Spinal cord (tissue), 10 donors: Measurements from ENCODE around the gene KIF1B. TPM values are rescaled to one million over a fixed set of nuclear protein-coding genes. Genes with fewer than 3 reads are reported as not detected.

Source experiments
- DNase-seq, 6 donors: peaks; one replicate each; pipeline versions ENCODE4 v3.0.0 to v3.0.0-alpha.2; 2013 to 2015; ENCODE audit warnings: low spot score in 6 of 6, low read depth in 4 of 6
- H3K27ac ChIP-seq: one replicate; pipeline ENCODE4 v1.5.1; 2013; ENCODE audit warnings: low read depth, low read length, control low read depth
- H3K27me3 ChIP-seq: one replicate; pipeline ENCODE4 v1.6.1; 2013; ENCODE audit warnings: low read length; ENCODE audit not compliant: control insufficient read depth, insufficient read depth
- H3K36me3 ChIP-seq: one replicate; pipeline ENCODE4 v1.6.1; 2013; ENCODE audit warnings: low read length; ENCODE audit not compliant: control insufficient read depth, insufficient read depth
- H3K4me1 ChIP-seq: one replicate; pipeline ENCODE4 v1.6.1; 2013; ENCODE audit warnings: low read length; ENCODE audit not compliant: control insufficient read depth, insufficient read depth
- H3K4me3 ChIP-seq: one replicate; pipeline ENCODE4 v1.5.1; 2013; ENCODE audit warnings: low read depth, low read length, control low read depth
- H3K9me3 ChIP-seq: one replicate; pipeline ENCODE4 v1.6.1; 2013; ENCODE audit warnings: low read length; ENCODE audit not compliant: control insufficient read depth, insufficient read depth
- WGBS: methylation state at CpG from one replicate; pipeline ENCODE4 v1.1.5; 2013; ENCODE audit warnings: missing lambda C conversion rate; ENCODE audit not compliant: insufficient coverage; 5-methylcytosine and 5-hydroxymethylcytosine counted together
- polyA plus RNA-seq, 2 donors: library from polyadenylated mRNA; unstranded; fragments of 120-200 nt; gene quantifications; one replicate each; pipeline ENCODE4 v1.2.1, GENCODE V29; 2013; ENCODE audit not compliant: insufficient read length in 2 of 2
- total RNA-seq, 2 donors: library from RNA; depleted of rRNA in 1 of 2; stranded (reverse); fragments of 120-200 nt in 1 of 2; fragments of >200 nt in 1 of 2; gene quantifications; one replicate each; pipeline versions ENCODE4 v1.2.3 to v1.2.4, GENCODE V29; 2013 to 2014
- donor health status: healthy.

The KIF1B gene
- total and polyA plus RNA-seq, 4 donors: 102 to 220 (median 195) TPM

DNA sequence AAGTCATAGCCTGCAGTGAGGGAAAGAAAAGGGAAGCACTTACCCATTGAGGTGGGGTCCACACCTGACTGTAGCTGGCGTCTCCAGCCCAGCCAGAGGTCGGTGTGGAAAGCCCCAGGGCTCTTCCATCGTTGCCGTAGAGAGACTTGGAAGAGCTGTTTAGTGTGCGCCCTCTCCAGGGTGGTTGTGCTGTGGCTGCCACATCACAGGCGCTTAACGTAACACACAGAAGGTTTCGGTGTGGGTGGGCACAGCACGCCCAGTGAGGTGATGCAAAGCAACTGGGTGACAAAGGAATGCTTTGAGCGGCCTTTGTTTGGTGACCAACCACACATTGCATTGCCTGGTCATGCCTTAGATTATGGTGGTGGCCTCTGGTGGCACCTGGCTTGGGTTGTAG lies 36.8 kb upstream of the KIF1B start:
- H3K27me3 ChIP-seq: no peaks in the 10 kb centered on the region
- WGBS: 96% methylated on average over 10 of the region's 10 CpGs
- H3K4me3 ChIP-seq: no peak overlapping the region
- H3K27ac ChIP-seq: no peak overlapping the region
- peaks cover 11% of the 10 kb centered on the region for H3K4me1 ChIP-seq
- peaks cover 28% of the 10 kb centered on the region for H3K36me3 ChIP-seq
- no peak for DNase-seq
- peaks cover 2% of the 10 kb centered on the region for H3K9me3 ChIP-seq

DNA sequence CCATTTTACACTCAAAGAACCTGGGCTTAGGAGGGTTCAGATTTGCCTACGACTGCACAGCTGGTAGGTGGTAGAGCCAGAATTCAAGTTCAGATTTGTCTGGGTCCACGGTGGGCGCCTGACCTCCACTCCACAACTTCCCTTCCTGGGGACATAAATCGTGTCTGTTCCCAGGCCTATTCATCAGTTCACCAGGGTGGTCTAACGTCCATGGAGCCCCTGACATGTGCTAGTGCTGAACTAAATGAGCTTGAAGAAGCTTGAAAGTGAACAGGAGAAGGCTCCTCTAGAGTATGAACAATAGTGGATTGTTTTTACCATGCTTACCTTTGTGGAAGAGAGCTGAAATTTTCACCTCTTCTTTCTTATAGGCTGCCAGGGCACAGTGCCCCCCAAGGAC lies 32.5 kb upstream of the KIF1B start:
- peaks cover 22% of the 10 kb centered on the region for H3K4me1 ChIP-seq
- 27% methylated on average over 4 of the region's 5 CpGs for whole genome bisulfite sequencing
- H3K9me3 ChIP-seq: peaks cover 2% of the 10 kb centered on the region
- H3K4me3 ChIP-seq: no peak overlapping the region
- H3K36me3 ChIP-seq: peaks cover 15% of the 10 kb centered on the region
- H3K27ac ChIP-seq: no peak overlapping the region
- H3K27me3 ChIP-seq: no peaks in the 10 kb centered on the region
- peak in 1 of 6 donors; percentile 51 for DNase-seq

DNA sequence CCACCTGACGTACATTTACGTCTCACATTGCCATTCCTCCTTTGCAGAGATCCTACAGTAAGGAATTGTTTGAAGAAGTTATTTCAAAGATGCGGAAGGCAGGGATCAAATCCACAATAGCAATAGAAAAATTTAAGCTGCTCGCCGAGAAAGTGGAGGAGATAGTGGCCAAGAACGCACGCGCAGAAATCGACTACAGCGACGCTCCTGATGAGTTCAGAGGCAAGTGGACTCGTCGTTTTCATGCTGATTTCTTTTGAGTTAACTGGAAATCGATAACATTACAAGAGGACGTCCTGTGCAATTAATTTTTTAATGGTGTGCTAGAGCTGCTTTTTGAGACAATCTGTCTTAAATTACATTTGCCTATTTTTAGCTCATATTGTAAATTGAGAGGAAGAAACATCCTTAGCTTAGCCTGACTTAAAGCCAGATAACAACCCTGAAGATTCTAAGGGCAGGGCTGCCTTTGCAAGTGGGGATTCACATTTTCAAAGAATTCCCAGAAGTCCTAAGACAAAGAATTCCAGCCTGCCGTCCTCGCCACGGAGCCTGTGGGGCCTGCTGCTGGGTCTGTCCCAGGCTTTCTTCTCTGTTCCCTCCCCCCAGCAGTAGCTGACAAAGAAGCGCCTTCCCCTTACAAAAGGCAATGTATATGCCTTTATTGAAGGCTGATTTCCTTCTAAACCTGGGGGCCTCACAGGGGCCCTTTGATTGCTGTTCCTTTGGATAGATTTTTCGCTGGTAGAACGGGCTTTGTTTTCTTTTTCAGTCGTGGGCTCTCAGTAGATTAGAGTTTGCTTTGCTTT lies 31.6 kb upstream of the KIF1B start:
- Histone ChIP-seq H3K27me3 (no peaks in the 10 kb centered on the region), H3K27ac (peak overlapping the region; percentile 93), H3K36me3 (peaks cover 10% of the 10 kb centered on the region), H3K9me3 (peaks cover 2% of the 10 kb centered on the region), H3K4me1 (peaks cover 22% of the 10 kb centered on the region), H3K4me3 (no peak overlapping the region)
- peak in 2 of 6 donors; percentile 79 to 88 for DNase-seq
- 23% methylated on average over 15 of the region's 22 CpGs for WGBS

DNA sequence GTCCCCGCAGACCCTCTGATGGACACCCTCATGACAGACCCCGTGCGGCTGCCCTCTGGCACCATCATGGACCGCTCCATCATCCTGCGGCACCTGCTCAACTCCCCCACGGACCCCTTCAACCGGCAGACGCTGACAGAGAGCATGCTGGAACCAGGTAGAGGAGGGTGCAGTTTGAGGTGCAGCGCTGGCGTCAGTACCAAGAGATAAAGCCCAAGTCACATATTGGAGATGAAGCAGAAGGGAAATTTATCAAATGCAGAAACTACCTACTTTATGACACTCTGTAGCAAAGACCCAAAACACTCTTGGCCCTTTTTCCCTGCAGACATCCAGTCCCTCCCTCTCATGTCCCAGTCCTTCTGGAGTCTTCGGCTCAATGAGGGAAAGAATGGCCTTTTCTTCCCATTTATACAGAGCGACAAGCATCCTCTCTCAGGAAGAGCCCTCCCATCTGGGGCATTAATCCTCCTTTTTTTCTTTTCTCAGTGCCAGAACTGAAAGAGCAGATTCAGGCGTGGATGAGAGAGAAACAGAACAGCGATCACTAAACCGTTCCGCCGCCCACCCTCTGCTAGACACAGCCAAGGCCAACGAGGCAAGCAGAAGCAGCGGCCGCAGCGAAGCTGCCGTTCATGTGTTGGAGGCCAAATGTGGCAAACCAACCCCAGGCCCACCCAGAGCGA lies 30.8 kb upstream of the KIF1B start:
- DNase-seq: peak; percentile 51 to 92 (median 64)
- Histone ChIP-seq H3K9me3 (peaks cover 2% of the 10 kb centered on the region), H3K4me1 (peaks cover 22% of the 10 kb centered on the region), H3K36me3 (peaks cover 7% of the 10 kb centered on the region), H3K27ac (peak overlapping the region; percentile 93), H3K4me3 (peak overlapping the region; percentile 6), H3K27me3 (no peaks in the 10 kb centered on the region)
- 12% methylated on average over 13 of the region's 23 CpGs for WGBS

DNA sequence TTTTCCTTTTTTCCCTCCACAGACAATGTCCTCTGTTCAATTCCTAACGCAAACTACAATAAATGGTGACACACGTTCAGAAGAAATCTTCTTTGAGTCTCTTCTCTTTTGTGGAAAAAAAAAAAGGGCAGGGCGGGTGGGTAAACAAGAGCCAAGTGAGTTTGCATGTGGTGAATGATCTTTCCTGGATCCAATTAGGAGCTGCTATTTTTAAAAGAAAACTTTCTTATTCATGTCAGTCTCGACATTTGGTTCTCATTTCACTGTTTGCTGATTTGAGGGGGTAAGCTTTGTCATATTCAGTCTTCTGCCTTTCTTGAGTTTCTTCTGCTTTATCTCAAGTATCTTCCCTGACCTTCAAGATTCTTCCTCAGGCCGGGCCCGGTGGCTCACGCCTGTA lies 29.2 kb upstream of the KIF1B start:
- H3K9me3 ChIP-seq: no peaks in the 10 kb centered on the region
- no peak for DNase-seq
- H3K27ac ChIP-seq: peak overlapping the region; percentile 93
- no peaks in the 10 kb centered on the region for H3K27me3 ChIP-seq
- no peak overlapping the region for H3K4me3 ChIP-seq
- H3K4me1 ChIP-seq: peaks cover 22% of the 10 kb centered on the region
- H3K36me3 ChIP-seq: peaks cover 3% of the 10 kb centered on the region
- WGBS: no CpG with 5 or more reads among the region's 7 CpGs

DNA sequence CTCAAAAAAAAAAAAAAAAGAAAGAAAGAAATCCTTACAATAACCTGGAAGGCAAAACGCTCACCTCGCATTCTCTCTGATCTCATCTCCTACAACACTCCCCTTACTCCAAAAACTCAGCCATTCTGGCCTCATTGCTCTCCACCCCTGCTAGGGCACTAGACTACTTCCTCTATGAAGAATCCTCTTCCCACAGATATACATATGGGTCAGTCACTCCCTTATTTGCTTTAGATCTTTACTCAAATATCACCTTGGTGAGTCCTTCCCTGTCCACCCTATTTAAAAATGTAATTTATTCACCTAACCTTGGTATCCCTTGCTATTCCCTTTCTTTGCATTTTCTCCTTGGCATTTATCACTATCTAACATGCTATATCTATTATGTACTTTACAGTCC lies 24.6 kb upstream of the KIF1B start:
- Histone ChIP-seq H3K4me1 (no peaks in the 10 kb centered on the region), H3K9me3 (no peaks in the 10 kb centered on the region), H3K27me3 (no peaks in the 10 kb centered on the region), H3K36me3 (peaks cover 3% of the 10 kb centered on the region), H3K4me3 (no peak overlapping the region), H3K27ac (no peak overlapping the region)
- WGBS: 80% methylated on average over 2 of the region's 2 CpGs
- DNase-seq: no peak

DNA sequence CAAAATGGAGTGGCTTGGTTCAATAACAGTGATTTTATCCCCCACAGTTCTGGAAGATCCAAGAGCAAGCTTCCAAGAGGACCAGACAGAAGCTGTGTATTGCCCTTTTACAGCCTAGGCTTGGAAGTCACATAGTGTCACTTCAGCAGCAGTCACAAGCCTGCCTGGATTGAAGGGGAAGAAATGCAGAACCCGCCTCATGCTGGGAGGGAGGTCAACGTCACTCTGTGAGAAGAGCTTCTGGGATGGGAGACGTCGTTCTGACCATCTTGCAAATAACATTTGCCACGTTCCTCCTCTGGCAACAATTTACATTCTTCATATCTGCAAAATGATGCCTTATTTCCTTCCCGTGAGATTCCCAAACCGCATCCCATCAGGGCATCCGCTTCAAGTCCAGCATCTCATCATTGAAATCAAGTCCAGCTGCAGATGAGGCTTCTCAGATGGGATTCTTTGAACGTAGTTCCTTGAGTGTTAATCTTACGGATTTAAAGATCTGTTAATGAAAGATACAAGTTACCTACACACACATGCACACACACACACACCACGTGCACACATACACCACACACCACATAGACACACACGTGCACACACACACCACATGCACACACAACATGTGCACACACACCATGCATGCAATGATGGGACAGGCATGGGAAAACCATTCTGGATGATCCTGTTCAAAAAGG lies 23.9 kb upstream of the KIF1B start:
- no peak for DNase-seq
- Histone ChIP-seq H3K4me3 (no peak overlapping the region), H3K9me3 (no peaks in the 10 kb centered on the region), H3K27me3 (no peaks in the 10 kb centered on the region), H3K27ac (no peak overlapping the region), H3K4me1 (no peaks in the 10 kb centered on the region), H3K36me3 (peaks cover 1% of the 10 kb centered on the region)
- 97% methylated on average over 5 of the region's 12 CpGs for WGBS

DNA sequence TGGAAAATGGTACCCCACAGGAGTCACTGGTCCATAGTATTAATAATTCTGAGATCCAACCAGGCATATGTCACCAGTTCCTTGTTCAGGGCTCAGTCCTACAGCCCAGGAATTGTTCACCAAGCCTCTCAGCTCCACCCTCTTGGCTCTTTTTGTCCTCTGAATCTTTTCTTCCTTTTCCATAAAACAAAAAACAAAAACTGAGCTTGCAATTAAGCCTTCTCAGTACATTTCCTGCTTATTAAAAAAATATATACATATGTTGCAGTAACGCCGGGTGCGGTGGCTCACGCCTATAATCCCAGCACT lies 23.4 kb upstream of the KIF1B start:
- no peaks in the 10 kb centered on the region for H3K9me3 ChIP-seq
- no peak overlapping the region for H3K4me3 ChIP-seq
- no peaks in the 10 kb centered on the region for H3K36me3 ChIP-seq
- H3K4me1 ChIP-seq: no peaks in the 10 kb centered on the region
- no peak overlapping the region for H3K27ac ChIP-seq
- no CpG with 5 or more reads among the region's 4 CpGs for WGBS
- DNase-seq: no peak
- H3K27me3 ChIP-seq: no peaks in the 10 kb centered on the region

DNA sequence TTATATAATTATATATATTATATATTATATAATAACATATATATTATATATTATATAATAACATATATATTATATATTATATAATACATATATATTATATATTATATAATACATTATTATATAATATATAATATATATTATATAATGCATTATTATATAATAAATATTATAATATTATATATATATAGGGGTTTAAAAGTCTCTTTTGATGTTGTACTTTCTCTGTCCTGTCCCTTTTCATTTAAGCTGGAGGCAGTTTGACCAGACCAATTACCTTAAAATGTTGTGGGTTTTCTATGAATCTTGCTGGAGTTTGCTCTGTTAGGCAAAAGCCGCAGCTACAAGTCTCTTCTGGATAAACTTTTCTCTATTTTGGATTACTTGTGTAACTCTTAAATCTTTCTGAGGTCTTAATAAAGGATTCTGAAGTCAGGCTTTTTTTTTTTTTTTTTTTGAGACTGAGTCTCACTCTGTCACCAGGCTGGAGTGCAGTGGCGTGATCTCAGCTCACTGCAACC lies 22.2 kb upstream of the KIF1B start:
- no peak for DNase-seq
- H3K27ac ChIP-seq: no peak overlapping the region
- no peaks in the 10 kb centered on the region for H3K9me3 ChIP-seq
- H3K4me3 ChIP-seq: no peak overlapping the region
- no peaks in the 10 kb centered on the region for H3K27me3 ChIP-seq
- H3K4me1 ChIP-seq: no peaks in the 10 kb centered on the region
- WGBS: no CpG with 5 or more reads among the region's 2 CpGs
- H3K36me3 ChIP-seq: no peaks in the 10 kb centered on the region
